HG03108 (cell line): ENCODE measurements around the gene ZNF43.
"Not testable (repeated sequence)": the region's sequence is repeated elsewhere in the genome, so short reads cannot be mapped to it uniquely, and the experiment has no call there.

Experiments
- ATAC-seq: cut with Tn5 transposase; IDR thresholded peaks from one replicate; pipeline ENCODE4 v1.9.1; 2021; ENCODE audit warnings: moderate library complexity; ENCODE audit not compliant: unreplicated experiment

ZNF43 gene

GRCh38 chr19:21812448-21812847 is 23.5 kb downstream of the ZNF43 start:
- ATAC-seq, result no peak

GRCh38 chr19:21808400-21809000 is 27.5 kb downstream of the ZNF43 start:
- not testable (repeated sequence) for ATAC-seq

GRCh38 chr19:21789466-21790085 is 46.4 kb downstream of the ZNF43 start:
- no peak for ATAC-seq

GRCh38 chr19:21786936-21787335 is 49.0 kb downstream of the ZNF43 start:
- ATAC-seq, result no peak

- not testable (repeated sequence) for ATAC-seq
Measured at GRCh38 chr19:21775792-21776191, 60.2 kb downstream of the ZNF43 start.

GRCh38 chr19:21767065-21767800 is 68.7 kb downstream of the ZNF43 start, which contains the start of gene ZNF100:
TSS of gene ZNF100 (minus strand) at chr19:21767579. CDS start at chr19:21767429, 150 bp downstream.
- peak; percentile 89 for ATAC-seq

- ATAC-seq, result not testable (repeated sequence)
Measured at GRCh38 chr19:21766705-21767064, 69.3 kb downstream of the ZNF43 start.

- no peak for ATAC-seq
Measured at GRCh38 chr19:21765151-21765550, 70.8 kb downstream of the ZNF43 start.

- ATAC-seq, result not testable (repeated sequence)
Measured at GRCh38 chr19:21761547-21761946, 74.4 kb downstream of the ZNF43 start.

- no peak for ATAC-seq
Measured at GRCh38 chr19:21758296-21758695, 77.7 kb downstream of the ZNF43 start.

GRCh38 chr19:21755555-21755954 is 80.4 kb downstream of the ZNF43 start:
- ATAC-seq, result not testable (repeated sequence)
